ENCODE measurements around the gene GUCA2A.

The GUCA2A gene

GRCh38 chr1:42150651-42151050 lies 13.9 kb downstream of the GUCA2A start:
- TF ChIP-seq CTCF (IDR thresholded peaks at IDR 0.05; ENCODE audit: poor library complexity, severe bottlenecking): no peak

GRCh38 chr1:42148166-42148565 lies 16.4 kb downstream of the GUCA2A start:
- H3K27ac ChIP-seq (ENCODE audit: poor library complexity, severe bottlenecking): no peak overlapping the region
- DNase-seq (ENCODE audit: low spot score) (no peak), ATAC-seq (ENCODE audit: low read depth) (no peak)
- H3K27me3 ChIP-seq (ENCODE audit: insufficient read depth, poor library complexity, severe bottlenecking): no peaks in the 10 kb centered on the region
- H3K4me3 ChIP-seq (ENCODE audit: severe bottlenecking): no peak overlapping the region
- TF ChIP-seq CTCF (IDR thresholded peaks at IDR 0.05; ENCODE audit: poor library complexity, severe bottlenecking): no peak
- no peaks in the 10 kb centered on the region for H3K9me3 ChIP-seq (ENCODE audit: severe bottlenecking)
- H3K36me3 ChIP-seq (ENCODE audit: low read depth): no peaks in the 10 kb centered on the region
- H3K4me1 ChIP-seq (ENCODE audit: insufficient read depth, poor library complexity, severe bottlenecking): no peaks in the 10 kb centered on the region

More at GRCh38 chr1:42150651-42151050, 13.9 kb downstream of the GUCA2A start:
- Histone ChIP-seq H3K4me1 (ENCODE audit: insufficient read depth, poor library complexity, severe bottlenecking) (no peaks in the 10 kb centered on the region), H3K9me3 (ENCODE audit: severe bottlenecking) (no peaks in the 10 kb centered on the region), H3K4me3 (ENCODE audit: severe bottlenecking) (no peak overlapping the region), H3K27me3 (ENCODE audit: insufficient read depth, poor library complexity, severe bottlenecking) (no peaks in the 10 kb centered on the region), H3K36me3 (ENCODE audit: low read depth) (no peaks in the 10 kb centered on the region), H3K27ac (ENCODE audit: poor library complexity, severe bottlenecking) (no peak overlapping the region)
- no peak for DNase-seq (ENCODE audit: low spot score)
- no peak for ATAC-seq (ENCODE audit: low read depth)

DNA sequence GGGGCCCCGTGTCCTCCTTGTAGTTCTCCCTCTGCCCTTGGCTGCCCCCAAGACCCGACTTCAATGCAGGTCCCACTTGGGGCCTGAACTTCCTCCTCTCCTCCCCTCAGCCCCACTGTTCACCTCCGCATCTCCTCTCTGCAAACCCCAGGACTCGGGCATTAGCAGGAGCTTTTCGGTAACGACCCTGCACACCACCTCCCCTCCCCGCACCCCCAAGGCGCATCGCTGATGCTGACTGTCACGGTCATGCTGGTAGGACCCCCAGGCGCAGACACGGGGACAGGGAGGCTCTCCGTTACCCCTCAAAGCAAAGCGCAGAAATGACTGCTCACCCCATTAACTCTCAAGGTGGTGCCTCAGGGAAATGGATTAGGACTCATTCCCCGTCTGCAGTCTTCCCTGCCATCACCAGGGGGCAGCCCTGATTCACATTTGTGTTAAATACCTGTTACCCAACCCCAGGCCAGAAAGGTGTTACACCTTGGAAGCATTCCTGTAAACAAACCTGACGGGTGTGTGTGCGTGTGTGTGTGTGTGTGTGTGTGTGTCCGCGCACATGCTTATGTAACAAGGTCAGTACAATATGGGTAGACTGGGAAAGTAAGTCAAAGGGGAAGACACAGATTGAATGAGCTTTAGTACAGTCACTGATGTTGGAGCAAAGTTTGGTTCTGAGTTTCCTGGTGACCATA lies 17.8 kb downstream of the GUCA2A start:
- H3K9me3 ChIP-seq (ENCODE audit: severe bottlenecking): no peaks in the 10 kb centered on the region
- no peaks in the 10 kb centered on the region for H3K27me3 ChIP-seq (ENCODE audit: insufficient read depth, poor library complexity, severe bottlenecking)
- DNase-seq (ENCODE audit: low spot score) (peak; percentile 73), ATAC-seq (ENCODE audit: low read depth) (peak; percentile 88)
- TF ChIP-seq CTCF (IDR thresholded peaks at IDR 0.05; ENCODE audit: poor library complexity, severe bottlenecking): peak; percentile 93
- H3K4me3 ChIP-seq (ENCODE audit: severe bottlenecking): no peak overlapping the region
- no peaks in the 10 kb centered on the region for H3K36me3 ChIP-seq (ENCODE audit: low read depth)
- H3K27ac ChIP-seq (ENCODE audit: poor library complexity, severe bottlenecking): no peak overlapping the region
- H3K4me1 ChIP-seq (ENCODE audit: insufficient read depth, poor library complexity, severe bottlenecking): peaks cover 3% of the 10 kb centered on the region

DNA sequence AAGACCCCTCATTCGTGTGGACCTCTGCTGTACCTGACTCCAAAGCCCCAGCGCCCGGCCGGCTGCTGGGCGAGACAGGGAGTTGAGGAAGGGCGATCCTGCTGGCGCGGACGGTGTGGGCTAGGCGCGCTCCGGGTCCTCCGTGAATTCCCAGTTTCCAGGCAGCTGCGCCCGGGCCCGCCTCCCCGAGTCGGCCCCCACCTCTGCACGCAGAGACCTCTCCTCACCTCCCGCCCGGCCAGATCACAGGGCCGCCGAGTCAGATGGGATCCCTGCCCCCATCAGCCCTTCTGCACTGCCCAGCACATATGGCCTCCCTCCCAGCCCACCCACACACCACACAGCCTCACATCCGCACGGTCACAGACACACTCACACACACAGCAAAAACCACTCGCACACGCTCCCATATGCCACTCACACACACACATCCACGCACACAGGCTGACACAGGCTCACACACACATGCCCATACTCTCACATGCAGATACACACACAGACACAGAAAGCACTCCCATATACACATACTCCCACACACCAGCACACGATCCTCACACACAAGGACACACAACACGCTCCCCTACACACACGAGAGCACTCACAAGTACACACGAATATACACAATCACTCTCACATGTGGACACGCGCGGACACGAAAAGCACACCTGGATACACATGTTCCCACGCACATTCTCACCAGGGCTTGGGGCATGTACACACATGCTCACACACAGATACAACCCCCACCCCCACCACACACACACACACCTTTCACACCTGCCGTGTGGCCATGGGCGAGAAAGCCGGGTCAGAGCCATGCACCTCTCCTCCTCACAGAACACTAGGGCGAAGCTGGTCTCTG lies 18.6 kb downstream of the GUCA2A start:
- H3K27me3 ChIP-seq (ENCODE audit: insufficient read depth, poor library complexity, severe bottlenecking): no peaks in the 10 kb centered on the region
- no peak overlapping the region for H3K4me3 ChIP-seq (ENCODE audit: severe bottlenecking)
- H3K9me3 ChIP-seq (ENCODE audit: severe bottlenecking): no peaks in the 10 kb centered on the region
- peaks cover 3% of the 10 kb centered on the region for H3K4me1 ChIP-seq (ENCODE audit: insufficient read depth, poor library complexity, severe bottlenecking)
- no peaks in the 10 kb centered on the region for H3K36me3 ChIP-seq (ENCODE audit: low read depth)
- peak; percentile 45 for DNase-seq (ENCODE audit: low spot score)
- no peak for TF ChIP-seq CTCF (IDR thresholded peaks at IDR 0.05; ENCODE audit: poor library complexity, severe bottlenecking)
- H3K27ac ChIP-seq (ENCODE audit: poor library complexity, severe bottlenecking): no peak overlapping the region
- no peak for ATAC-seq (ENCODE audit: low read depth)

- peaks cover 3% of the 10 kb centered on the region for H3K4me1 ChIP-seq (ENCODE audit: insufficient read depth, poor library complexity, severe bottlenecking)
- DNase-seq (ENCODE audit: low spot score): no peak
- H3K27ac ChIP-seq (ENCODE audit: poor library complexity, severe bottlenecking): no peak overlapping the region
- ATAC-seq (ENCODE audit: low read depth): no peak
- H3K4me3 ChIP-seq (ENCODE audit: severe bottlenecking): no peak overlapping the region
- H3K9me3 ChIP-seq (ENCODE audit: severe bottlenecking): no peaks in the 10 kb centered on the region
- H3K27me3 ChIP-seq (ENCODE audit: insufficient read depth, poor library complexity, severe bottlenecking): no peaks in the 10 kb centered on the region
- H3K36me3 ChIP-seq (ENCODE audit: low read depth): no peaks in the 10 kb centered on the region
- TF ChIP-seq CTCF (IDR thresholded peaks at IDR 0.05; ENCODE audit: poor library complexity, severe bottlenecking): no peak
Observed at GRCh38 chr1:42145389-42145716, 19.2 kb downstream of the GUCA2A start.

Measured in RWPE2 (cell line).